ENCODE results near the gene TCTN2. TPM values are rescaled to one million over a fixed set of nuclear protein-coding genes. Genes with fewer than 3 reads are reported as not detected.

TCTN2 gene
- total and polyA plus RNA-seq, 9 of the 15 experiments (the other 6 are each of a cell fraction or from before 2014, with no cell fraction given): 0.58 to 5.5 (median 3.6) TPM

DNA sequence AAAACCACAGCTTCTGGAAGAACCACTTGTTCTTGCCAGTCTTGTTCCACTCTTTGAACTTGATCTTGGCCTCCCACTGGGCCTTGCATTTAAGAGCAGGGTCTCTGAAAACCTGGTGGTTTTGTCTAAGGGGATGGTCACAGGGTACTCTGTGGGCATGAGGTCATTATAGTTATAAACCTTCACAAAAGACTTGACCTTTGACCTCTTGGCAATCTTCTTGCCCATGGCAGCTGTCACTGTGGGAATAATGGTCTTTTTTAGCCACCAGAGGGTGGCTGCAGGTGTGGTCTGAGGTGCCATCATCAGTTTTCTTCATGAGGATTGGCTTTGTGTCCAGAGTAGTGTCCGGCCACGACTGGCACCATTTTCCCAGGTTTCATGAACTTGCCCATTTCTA is 50.3 kb downstream of the TCTN2 start:
- DNase-seq (ENCODE audit: extremely low read depth in 1 of 4, low spot score in 3 of 4) (no peak), FAIRE-seq (no peak), ATAC-seq (no peak)
- Histone ChIP-seq H2AFZ (ENCODE audit: low read depth, low read length) (no peak overlapping the region), H3K79me2 (ENCODE audit: control insufficient read depth, insufficient read depth, low read length) (peaks cover 42% of the 10 kb centered on the region), H3K9me3 (replicated peaks; ENCODE audit: control insufficient read depth, insufficient read depth, low read depth, low read length) (no peaks in the 10 kb centered on the region), H3K9ac (ENCODE audit: insufficient read depth in 1 of 2, low read depth in 2 of 2, low read length in 2 of 2) (no peak overlapping the region), H3K27me3 (ENCODE audit: control insufficient read depth in 2 of 2, insufficient read depth in 2 of 2, low read length in 2 of 2) (no peaks in the 10 kb centered on the region), H3K4me2 (ENCODE audit: insufficient read depth, low read length) (no peak overlapping the region), H3K36me3 (ENCODE audit: control insufficient read depth, insufficient read depth, low read length) (peaks cover 68% of the 10 kb centered on the region), H4K20me1 (replicated peaks; ENCODE audit: control insufficient read depth, insufficient read depth, low read length) (no peaks in the 10 kb centered on the region), H3K9me1 (ENCODE audit: control insufficient read depth, insufficient read depth, low read length) (peaks cover 6% of the 10 kb centered on the region), H3K4me3 (no peak overlapping the region), H3K4me1 (replicated peaks in 1 of 2; ENCODE audit: control insufficient read depth in 2 of 2, insufficient read depth in 2 of 2, low read length in 2 of 2) (peaks cover 38 to 44% of the 10 kb centered on the region in 2 experiments), H3K27ac (ENCODE audit: extremely low read depth, low read depth, low read length) (no peak overlapping the region; the same call in 2 of the 3 replicates)
- ChIA-PET CTCF (ENCODE audit: low intra/inter-chr PET ratio) (no interaction called here), POLR2A (no interaction called here)
- no TSS peak for BruUV-seq (replicated peaks)
- intact Hi-C loops (cut with micrococcal nuclease) (no loop called here), in situ Hi-C loops (cut with MboI) (no loop called here)
- no peak for TF ChIP-seq PPARD (CRISPR knock-in tag; IDR thresholded peaks at IDR 0.05)
- peak; percentile 86 for TF ChIP-seq NR2C1 (IDR thresholded peaks at IDR 0.05)
- peak; percentile 88 for TF ChIP-seq NR2C1 (tag; IDR thresholded peaks at IDR 0.05)
- peak; percentile 69; the same call in 1 of the 2 replicates for TF ChIP-seq NR2C2 (CRISPR knock-in tag; IDR thresholded peaks at IDR 0.05)
- peak; percentile 83 for TF ChIP-seq NR2C2 (tag; IDR thresholded peaks at IDR 0.05)
- TF ChIP-seq, protein P1, sequence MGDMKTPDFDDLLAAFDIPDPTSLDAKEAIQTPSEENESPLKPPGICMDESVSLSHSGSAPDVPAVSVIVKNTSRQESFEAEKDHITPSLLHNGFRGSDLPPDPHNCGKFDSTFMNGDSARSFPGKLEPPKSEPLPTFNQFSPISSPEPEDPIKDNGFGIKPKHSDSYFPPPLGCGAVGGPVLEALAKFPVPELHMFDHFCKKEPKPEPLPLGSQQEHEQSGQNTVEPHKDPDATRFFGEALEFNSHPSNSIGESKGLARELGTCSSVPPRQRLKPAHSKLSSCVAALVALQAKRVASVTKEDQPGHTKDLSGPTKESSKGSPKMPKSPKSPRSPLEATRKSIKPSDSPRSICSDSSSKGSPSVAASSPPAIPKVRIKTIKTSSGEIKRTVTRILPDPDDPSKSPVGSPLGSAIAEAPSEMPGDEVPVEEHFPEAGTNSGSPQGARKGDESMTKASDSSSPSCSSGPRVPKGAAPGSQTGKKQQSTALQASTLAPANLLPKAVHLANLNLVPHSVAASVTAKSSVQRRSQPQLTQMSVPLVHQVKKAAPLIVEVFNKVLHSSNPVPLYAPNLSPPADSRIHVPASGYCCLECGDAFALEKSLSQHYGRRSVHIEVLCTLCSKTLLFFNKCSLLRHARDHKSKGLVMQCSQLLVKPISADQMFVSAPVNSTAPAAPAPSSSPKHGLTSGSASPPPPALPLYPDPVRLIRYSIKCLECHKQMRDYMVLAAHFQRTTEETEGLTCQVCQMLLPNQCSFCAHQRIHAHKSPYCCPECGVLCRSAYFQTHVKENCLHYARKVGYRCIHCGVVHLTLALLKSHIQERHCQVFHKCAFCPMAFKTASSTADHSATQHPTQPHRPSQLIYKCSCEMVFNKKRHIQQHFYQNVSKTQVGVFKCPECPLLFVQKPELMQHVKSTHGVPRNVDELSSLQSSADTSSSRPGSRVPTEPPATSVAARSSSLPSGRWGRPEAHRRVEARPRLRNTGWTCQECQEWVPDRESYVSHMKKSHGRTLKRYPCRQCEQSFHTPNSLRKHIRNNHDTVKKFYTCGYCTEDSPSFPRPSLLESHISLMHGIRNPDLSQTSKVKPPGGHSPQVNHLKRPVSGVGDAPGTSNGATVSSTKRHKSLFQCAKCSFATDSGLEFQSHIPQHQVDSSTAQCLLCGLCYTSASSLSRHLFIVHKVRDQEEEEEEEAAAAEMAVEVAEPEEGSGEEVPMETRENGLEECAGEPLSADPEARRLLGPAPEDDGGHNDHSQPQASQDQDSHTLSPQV (IDR thresholded peaks at IDR 0.05): peak; percentile 71; the same call in 1 of the 2 replicates
- TF ChIP-seq ZNF668 (CRISPR knock-in tag; IDR thresholded peaks at IDR 0.05): 0 out of 2 replicates have a peak, but pooled peaks have one; percentile 15
- 100% methylated on average over 2 of the region's 2 CpGs for whole genome bisulfite sequencing (ENCODE audit: insufficient coverage, low coverage, missing lambda C conversion rate)

Measured in K562 (cell line).